Astrocyte of the cerebellum (primary cell): ENCODE measurements around the gene DSCAML1.

Experiments used
- DNase-seq: peaks from one replicate; pipeline ENCODE4 v3.0.0-alpha.2; 2011; ENCODE audit warnings: low read depth
- H3K4me3 ChIP-seq: 2 replicates; pipeline ENCODE4 v1.5.1; 2011; ENCODE audit warnings: mild to moderate bottlenecking, low read depth, low read length, moderate library complexity
- CTCF ChIP-seq: IDR thresholded peaks from 2 replicates; pipeline ENCODE4 v1.5.1; 2012; ENCODE audit warnings: low read length, low read depth, moderate library complexity, mild to moderate bottlenecking; ENCODE audit errors: missing control alignments
- in situ Hi-C: cut with HindIII; loops from 2 replicates; pipeline ENCODE4 v1.10.0; 2017; ENCODE audit warnings: low sequenced_read_pairs

Gene DSCAML1

GRCh38 chr11:117752721-117753237 lies 44.2 kb downstream of the DSCAML1 start:
- H3K4me3 ChIP-seq, result no peak overlapping the region
- TF ChIP-seq CTCF, result no peak
- in situ Hi-C loops, result no loop called here
- no peak for DNase-seq

- no peak for TF ChIP-seq CTCF
- no peak for DNase-seq
- in situ Hi-C loops, result no loop called here
- H3K4me3 ChIP-seq, result no peak overlapping the region
These were observed 44.9 kb downstream of the DSCAML1 start for GRCh38 chr11:117752071-117752470.

- DNase-seq, result no peak
- no peak overlapping the region for H3K4me3 ChIP-seq
- no peak for TF ChIP-seq CTCF
- in situ Hi-C loops, result no loop called here
These were observed 45.9 kb downstream of the DSCAML1 start for GRCh38 chr11:117750916-117751662.

- no peak for DNase-seq
- no peak for TF ChIP-seq CTCF
- in situ Hi-C loops, result no loop called here
- H3K4me3 ChIP-seq, result no peak overlapping the region
These were observed 46.7 kb downstream of the DSCAML1 start for GRCh38 chr11:117750357-117750756.

GRCh38 chr11:117749541-117749910 lies 47.5 kb downstream of the DSCAML1 start:
- no peak overlapping the region for H3K4me3 ChIP-seq
- in situ Hi-C loops, result no loop called here
- no peak for DNase-seq
- TF ChIP-seq CTCF, result no peak

GRCh38 chr11:117748771-117749540 lies 48.1 kb downstream of the DSCAML1 start:
- no peak overlapping the region for H3K4me3 ChIP-seq
- no peak for DNase-seq
- TF ChIP-seq CTCF, result no peak
- in situ Hi-C loops, result no loop called here
